Tongue (tissue), 2 donors: ENCODE data around the gene ODC1. TPM values are rescaled to one million over a fixed set of nuclear protein-coding genes. Genes with fewer than 3 reads are reported as not detected.

Source experiments
- DNase-seq: peaks from one replicate; pipeline ENCODE4 v3.0.0-alpha.2; 2015
- total RNA-seq: library from RNA; depleted of rRNA; stranded (reverse); fragments of >200 nt; gene quantifications from one replicate; pipeline ENCODE4 v1.2.3, GENCODE V29; 2014

Gene ODC1
- total RNA-seq, 1 donor from 2014 or later = 124 TPM

GRCh38 chr2:10433947-10434885 is 13.9 kb downstream of the ODC1 start:
- DNase-seq = peak; percentile 64

GRCh38 chr2:10433264-10433946 is 14.7 kb downstream of the ODC1 start:
- no peak for DNase-seq

- peak; percentile 61 for DNase-seq
Measured at GRCh38 chr2:10432311-10433181, 15.6 kb downstream of the ODC1 start.

- DNase-seq = no peak
Measured at GRCh38 chr2:10431797-10432196, 16.3 kb downstream of the ODC1 start.

GRCh38 chr2:10430886-10431622 is 17.1 kb downstream of the ODC1 start:
- no peak for DNase-seq

- no peak for DNase-seq
Measured at GRCh38 chr2:10428924-10429323, 19.2 kb downstream of the ODC1 start.

- DNase-seq = no peak
Measured at GRCh38 chr2:10428355-10428754, 19.8 kb downstream of the ODC1 start.

GRCh38 chr2:10427618-10427949 is 20.5 kb downstream of the ODC1 start:
- DNase-seq = peak; percentile 85

- DNase-seq = no peak
Measured at GRCh38 chr2:10426726-10427617, 21.2 kb downstream of the ODC1 start.

GRCh38 chr2:10425699-10426098 is 22.4 kb downstream of the ODC1 start:
- no peak for DNase-seq

GRCh38 chr2:10424916-10425505 is 23.1 kb downstream of the ODC1 start:
- no peak for DNase-seq

GRCh38 chr2:10424051-10424450 is 24.1 kb downstream of the ODC1 start:
- DNase-seq = no peak

- DNase-seq = no peak
Measured at GRCh38 chr2:10423400-10423774, 24.7 kb downstream of the ODC1 start.

GRCh38 chr2:10422732-10423399 is 25.3 kb downstream of the ODC1 start:
- no peak for DNase-seq

- DNase-seq = no peak
Measured at GRCh38 chr2:10422251-10422650, 25.9 kb downstream of the ODC1 start.

- DNase-seq = no peak
Measured at GRCh38 chr2:10419553-10420257, 28.4 kb downstream of the ODC1 start.

GRCh38 chr2:10417551-10418335 is 30.4 kb downstream of the ODC1 start:
- no peak for DNase-seq

- DNase-seq = no peak
Measured at GRCh38 chr2:10415640-10416039, 32.5 kb downstream of the ODC1 start.
